DMS153 (cell line): ENCODE measurements around the gene ZNF620.
"Not testable (repeated sequence)": the region's sequence is repeated elsewhere in the genome, so short reads cannot be mapped to it uniquely, and the experiment has no call there.

Source experiments
- DNase-seq: peaks from one replicate; lab custom pipeline; 2025; lab: John Stamatoyannopoulos, UW

The ZNF620 gene

DNA sequence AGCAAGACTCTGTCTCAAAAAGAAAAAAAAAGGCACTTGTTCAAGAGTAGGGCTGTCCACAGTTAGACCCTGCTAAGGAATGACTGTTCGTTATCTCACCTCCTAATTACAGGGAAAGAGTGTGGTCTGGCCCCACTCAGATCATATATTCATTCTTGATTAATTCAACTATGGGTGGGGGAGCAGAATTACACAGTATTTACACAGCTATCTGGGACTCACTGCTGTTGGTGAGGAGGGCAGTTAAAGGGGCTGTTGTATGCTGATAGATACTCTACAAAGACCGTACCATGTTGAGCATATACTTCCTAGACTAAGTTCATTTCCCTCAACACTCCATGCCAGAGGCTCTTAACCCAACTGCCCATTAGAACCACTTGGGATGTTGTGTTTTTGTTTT lies 3.8 kb upstream of the ZNF620 start:
- DNase-seq, result no peak

DNA sequence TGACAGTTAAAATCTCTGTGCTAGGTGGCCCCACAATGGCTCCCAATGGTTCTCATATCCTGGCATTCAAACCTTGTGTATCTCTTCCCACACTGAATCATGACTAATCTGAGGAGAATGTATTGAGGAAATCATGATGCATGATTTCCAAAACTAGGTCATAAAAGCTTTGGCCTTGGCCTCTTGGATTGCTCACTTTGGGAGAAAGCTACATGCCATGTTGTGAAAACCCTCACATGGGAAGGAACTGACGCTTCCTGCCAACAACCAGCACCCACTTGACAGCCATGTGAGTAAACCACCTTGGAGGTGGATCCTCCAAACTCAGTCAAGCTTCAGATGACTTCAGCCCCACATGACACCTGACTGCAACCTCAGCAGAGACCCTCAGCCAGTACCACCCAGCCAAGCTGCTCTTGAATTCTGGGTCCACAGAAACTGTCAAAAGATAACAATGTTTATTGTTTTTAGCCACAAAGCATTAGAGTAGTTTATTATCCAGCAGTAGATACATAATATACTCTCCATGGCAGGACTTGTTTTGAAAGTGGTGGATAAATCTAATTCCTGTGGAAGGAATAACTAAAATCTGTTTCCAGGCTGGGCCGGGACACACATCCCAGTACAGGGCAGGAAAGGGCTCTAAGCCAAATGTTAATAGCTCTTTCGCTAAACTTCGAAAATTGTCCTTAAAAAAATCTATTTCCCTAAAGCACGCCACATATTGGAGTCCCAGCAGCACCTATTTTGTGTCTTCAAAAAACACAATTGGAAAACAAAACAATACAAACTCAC lies 1.0 kb upstream of the ZNF620 start:
- DNase-seq, result no peak

DNA sequence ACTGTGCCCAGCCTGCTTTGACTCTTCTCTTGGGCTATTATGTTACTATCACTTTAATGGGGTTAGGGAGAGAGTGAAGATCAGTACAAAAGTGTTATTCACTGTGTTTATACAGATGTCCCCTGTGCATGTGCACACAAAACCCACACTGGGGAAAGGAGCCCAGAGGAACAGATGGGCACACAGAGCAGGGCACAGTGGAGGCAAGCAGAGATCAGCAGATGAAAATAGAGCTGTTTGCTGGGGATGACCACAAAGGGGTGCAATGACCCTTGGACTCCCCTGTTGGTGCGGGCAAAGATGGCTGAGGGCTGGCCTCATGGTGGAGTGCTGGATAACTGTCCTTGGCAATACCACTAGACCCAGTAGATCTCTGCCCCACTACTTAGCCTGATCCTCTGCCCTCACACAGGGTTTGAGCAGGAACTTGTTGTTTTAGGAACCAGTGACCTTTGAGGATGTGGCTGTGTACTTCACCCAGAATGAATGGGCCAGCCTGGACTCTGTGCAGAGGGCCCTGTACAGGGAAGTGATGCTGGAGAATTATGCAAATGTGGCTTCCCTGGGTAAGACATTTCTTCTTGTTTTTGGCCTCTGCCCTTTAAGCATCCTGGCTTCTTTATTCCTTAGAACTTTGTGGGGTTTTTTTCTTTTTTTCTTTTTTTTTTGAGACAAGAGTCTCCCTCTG lies 5.3 kb downstream of the ZNF620 start:
- DNase-seq, result no peak

DNA sequence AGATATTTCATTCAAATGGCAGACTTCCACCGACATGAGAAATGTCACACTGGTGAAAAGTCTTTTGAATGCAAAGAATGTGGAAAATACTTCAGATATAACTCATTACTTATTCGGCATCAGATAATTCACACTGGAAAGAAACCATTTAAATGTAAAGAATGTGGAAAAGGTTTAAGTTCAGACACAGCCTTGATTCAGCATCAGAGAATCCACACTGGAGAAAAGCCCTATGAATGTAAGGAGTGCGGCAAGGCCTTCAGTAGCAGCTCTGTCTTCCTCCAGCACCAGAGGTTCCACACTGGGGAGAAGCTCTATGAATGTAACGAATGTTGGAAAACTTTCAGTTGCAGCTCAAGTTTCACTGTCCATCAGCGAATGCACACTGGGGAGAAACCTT lies 10.4 kb downstream of the ZNF620 start:
- no peak for DNase-seq

DNA sequence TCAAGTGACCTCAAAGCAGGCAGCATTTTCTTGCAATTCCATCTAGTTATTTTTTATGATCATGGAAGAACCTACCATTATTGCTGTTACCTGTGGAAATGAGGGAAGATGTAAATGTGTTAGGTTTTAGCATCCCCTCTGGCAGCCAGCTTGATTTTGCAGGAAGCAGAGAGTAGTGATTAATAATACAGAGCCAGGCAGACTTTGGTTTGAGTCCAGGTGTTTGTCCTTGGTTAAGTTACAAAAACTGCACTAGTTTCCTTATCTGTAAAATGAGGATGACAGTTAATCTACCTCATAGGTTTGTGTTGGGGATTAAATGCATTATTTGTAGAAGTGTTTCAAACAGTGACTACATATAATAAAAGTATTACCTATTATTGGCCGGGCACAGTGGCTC lies 12.2 kb downstream of the ZNF620 start:
- no peak for DNase-seq

DNA sequence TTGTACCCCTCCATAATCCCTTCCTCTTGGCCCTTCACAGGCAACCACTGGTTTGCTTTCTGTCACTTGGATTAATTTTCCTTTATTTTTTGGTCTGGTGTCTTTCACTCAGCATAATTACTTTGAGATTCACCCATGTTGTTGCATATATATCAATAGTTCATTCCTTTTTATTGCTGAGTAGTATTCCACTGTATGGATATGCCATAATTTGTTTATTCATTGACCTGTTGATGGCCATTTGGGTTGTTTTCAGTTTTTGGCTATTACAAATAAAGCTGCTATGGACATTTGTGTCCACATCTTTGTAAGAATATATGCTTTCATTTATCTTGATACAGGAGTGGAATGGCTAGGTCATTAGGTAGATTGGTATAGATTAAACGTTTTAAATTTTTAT lies 13.0 kb downstream of the ZNF620 start:
- no peak for DNase-seq

DNA sequence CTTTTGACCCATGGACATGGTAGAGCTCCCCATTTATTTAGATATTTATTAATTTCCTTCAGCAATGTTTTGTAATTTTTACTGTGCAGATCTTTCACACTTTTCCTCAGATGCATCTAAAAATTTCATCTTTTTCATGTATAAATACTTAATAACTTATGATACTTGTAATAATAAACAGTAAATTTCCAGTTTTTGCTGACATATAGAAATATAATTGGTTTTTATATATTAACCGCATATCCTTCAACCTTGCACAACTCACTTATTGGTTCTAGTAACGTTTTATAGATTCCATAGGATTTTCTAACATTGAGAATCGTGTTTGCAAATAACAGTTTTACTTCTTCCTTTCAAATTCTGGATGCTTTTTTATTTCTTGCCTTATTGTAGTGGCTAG lies 15.4 kb downstream of the ZNF620 start:
- no peak for DNase-seq

DNA sequence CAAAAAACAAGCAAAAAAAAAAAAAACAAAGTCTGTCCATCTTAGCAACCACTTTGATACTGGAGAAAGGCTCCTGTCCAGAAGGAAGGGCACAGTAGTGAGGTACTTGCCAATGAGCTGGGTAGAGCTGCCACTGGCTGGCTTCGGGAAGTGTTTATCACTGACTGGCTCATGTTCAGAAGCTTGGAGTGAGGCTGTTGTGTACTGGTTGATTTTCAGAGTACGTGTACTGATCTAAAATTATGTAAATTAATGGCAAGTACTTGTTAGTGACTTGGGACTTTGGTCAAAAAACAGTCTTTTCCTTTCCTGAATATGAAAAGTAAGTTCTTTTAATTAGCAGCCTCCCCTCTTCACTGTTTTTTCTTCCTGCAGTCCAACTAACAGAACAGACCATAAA lies 17.9 kb downstream of the ZNF620 start:
- no peak for DNase-seq

DNA sequence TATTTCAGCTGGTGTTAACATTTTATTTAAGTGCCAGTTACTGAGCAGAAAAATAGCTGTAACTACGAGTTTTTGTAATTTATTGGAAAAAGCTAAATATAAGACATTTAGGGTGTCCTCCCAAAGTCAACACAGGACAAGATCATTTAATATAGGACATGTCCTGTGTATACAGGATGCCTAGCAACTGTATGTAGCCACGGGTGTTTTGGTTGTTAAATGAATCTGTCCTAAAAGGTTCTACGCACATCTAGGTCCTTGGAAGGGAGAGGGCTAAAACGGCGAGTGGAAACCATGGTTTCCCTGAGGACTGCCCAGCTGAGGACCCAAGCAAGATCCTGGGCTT lies 18.4 kb downstream of the ZNF620 start:
- no peak for DNase-seq

DNA sequence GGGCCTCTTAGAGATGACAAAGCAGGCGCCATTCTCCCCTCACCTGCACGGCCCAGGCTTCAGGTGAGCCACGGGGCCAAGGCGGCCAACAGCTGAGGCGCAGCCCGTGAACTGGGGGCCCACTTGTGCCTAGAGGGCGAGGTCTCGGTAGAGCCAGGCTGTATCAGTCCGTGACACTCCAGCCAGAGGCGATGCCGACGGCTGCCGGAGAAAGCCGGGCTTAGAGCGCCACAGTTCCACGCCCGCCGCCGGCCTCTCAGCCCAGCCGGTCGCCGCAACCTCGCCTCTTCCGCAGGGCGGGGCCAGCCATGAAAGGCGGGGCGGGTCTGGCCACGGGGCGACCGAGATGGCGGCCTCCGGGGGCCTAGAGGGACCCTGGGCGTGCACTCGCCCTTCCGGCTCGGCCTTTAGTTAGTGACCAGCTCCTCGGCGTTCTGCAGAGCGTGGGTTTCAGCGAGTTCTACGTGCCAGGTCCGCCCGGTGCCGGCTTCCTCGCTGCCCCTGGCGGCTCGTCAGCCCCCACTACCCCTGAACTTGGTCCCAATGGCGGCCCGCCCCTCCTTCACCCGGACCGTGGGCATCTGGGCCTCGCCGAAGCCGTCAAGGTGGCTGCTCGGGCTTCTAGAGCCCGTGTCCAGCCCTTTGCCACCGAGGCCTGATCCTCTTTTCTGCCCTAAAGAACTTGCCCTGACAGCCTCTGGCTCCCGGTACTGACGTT lies 18.9 kb downstream of the ZNF620 start, which contains the start of gene ZNF621:
ZNF621 (plus strand) TSS at position 393 of the 718 bp plus-strand sequence. CDS start 881 bp downstream, outside the sequence.
- peak; percentile 47 for DNase-seq

DNA sequence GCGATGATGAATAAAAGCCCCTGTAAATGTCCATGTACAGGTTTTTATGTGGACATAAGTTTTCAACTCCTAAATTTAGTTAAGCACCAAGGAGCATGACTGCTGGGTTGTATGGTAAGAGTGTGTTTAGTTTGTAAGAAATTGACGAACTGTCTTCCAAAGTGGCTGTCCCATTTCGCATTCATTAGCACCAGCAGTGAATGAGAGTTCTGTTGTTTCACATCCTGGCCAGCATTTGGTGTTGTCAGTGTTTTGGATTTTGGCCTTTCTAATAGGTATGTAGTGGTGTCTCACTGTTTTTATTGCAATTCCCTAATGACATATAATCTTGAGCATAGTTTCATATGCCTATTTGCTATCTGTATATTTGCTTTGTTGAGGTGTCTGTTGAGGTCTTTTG lies 22.6 kb downstream of the ZNF620 start:
- no peak for DNase-seq

DNA sequence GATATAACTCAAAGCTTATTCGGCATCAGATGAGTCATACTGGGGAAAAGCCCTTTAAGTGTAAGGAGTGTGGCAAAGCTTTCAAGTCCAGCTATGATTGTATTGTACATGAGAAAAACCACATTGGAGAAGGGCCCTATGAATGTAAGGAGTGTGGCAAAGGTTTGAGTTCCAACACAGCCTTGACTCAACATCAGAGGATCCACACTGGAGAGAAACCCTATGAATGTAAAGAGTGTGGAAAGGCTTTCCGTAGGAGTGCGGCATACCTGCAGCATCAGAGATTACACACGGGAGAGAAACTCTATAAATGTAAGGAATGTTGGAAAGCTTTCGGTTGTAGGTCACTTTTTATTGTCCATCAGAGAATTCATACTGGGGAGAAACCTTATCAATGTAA lies 26.4 kb downstream of the ZNF620 start:
- no peak for DNase-seq

DNA sequence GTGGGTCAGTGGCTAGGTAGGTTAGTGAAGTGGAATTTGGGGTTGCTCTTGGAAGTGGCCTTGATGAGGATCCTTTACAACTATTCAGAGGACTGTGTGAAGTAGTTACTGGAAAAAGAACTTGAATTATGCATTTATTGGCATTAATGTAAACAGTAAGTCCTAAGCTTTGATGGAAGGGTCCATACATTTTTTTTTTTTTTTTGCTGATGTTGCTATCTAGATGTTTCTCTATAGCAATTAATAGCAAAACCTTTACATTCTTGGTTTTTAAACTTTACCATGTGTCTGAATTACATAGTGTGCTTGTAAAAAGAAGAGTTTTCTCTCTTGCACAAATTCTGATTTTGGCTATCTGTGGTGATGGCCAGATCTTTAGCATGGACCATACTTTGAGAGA lies 28.4 kb downstream of the ZNF620 start:
- DNase-seq, result no peak

DNA sequence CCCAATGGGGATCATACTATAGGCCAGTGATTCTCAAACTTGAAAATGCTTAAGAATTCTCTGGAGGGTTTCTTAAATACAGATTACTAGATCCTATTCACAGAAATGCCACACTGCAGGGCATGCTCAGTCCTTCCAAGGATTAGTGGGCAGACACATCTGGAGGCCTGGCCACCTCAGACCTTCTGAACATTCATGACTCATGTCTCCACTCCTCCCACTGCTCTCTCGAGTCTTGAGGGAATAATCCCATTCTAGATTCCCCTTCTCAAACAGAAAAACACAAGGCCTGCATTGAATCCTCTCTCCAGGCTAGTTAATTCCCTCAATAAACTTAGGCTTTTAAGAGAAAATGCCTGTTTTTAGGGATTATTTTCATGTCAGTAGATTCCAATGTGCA lies 41.0 kb downstream of the ZNF620 start:
- DNase-seq, result no peak

DNA sequence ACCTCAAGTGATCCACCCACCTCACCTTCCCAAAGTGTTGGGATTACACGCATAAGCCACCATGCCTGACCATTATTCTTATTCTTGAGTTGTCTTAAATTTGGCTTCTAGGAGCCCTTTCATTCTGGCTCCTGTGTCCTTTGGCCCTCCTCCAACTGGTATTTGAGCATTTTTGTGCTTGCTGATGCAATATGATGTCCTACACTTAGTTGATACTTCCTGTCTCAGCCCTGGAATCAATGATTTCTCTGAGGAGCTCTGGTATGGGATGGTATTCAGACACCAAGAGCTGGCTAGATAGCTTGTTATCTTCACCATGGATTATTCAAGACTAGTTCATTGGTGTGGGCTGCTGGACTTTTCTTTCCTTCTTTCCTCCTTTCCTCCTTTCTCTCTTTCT lies 44.3 kb downstream of the ZNF620 start:
- DNase-seq, result no peak

DNA sequence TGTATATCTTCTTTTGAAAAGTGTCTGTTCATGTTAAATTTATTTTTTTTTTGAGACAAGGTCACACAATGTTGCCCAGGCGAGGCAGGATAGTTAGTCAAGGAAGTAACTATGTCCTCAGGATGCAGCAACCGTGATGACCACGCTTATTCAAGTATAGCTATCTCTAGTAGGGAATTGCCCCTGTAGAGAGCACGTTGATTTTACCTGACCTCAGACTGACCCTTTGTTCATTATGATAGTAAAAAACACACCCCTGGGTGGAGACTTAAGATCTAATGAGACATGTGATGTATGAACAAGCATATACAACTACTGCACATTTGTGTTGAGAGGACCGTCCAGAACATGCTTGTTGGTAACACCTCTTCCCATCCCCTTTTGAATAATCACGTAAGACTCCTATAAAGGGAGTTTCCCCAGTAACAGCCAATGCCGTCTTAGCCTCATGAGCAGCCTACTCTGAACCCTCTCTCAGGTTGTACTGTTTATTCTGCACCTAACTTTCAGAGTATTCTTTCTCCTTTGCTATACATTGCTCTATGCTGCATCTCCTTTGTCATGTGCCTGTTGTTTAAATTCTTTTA lies 51.8 kb downstream of the ZNF620 start:
- no peak for DNase-seq

DNA sequence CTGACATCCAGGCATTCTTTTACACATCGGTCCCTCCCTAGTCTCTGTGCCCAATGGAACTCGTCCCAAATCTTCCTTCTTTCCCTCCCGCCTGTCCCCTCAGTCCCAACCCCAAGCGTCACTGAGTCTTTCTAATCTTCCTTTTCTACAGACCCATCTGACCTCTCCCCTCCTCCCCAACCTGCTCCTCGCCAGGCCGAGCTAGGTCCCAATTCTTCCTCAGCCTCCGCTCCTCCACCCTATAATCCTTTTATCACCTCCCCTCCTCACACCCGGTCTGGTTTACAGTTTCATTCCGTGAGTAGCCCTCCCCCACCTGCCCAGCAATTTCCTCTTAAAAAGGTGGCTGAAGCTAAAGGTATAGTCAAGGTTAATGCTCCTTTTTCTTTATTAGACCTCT lies 56.6 kb downstream of the ZNF620 start:
- not testable (repeated sequence) for DNase-seq

DNA sequence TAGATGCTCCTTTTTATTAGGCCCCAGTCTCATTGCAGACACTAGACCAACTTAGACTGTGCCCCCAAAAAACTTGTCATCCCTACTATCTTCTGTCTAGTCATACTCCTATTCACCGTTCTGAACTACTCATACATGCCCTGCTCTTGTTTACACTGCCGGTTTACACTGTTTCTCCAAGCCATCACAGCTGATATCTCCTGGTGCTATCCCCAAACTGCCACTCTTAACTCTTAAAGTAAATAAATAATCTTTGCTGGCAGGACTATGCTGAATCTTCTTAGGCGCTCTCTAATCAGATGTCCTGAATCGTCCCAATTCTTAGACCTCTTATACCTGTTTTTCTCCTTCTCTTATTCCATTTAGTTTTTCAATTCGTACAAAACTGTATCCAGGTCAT lies 59.8 kb downstream of the ZNF620 start:
- DNase-seq, result not testable (repeated sequence)

DNA sequence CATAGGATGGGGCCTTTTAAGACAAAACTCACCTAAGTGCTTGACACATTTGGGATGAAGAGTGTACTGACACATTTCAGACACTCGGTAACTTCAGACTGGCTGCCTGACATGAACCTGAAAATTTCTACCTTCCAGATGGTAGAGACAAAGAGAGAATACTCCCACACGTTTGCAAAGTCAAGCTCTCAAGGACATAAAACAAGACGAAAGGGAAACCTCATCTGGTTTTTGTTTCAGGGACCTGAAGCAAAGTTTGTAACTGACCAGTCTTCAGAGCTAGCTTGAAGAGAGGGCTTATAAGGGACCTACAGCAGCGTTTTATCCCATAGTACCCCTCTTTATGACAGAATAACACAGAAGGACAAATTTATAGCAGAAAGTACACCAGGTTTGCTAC lies 60.9 kb downstream of the ZNF620 start:
- DNase-seq, result no peak
